HL-60 (cell line): Measurements from ENCODE around the gene MYO9B.

Source experiments
- CTCF ChIP-seq: IDR thresholded peaks from one replicate; pipeline ENCODE4 v1.5.1; 2011; ENCODE audit warnings: low read length, control low read depth, inconsistent platforms; ENCODE audit not compliant: insufficient read depth
- GABPA ChIP-seq: IDR thresholded peaks from 2 replicates; pipeline ENCODE4 v1.6.1; 2012; ENCODE audit warnings: low read depth
- REST ChIP-seq: IDR thresholded peaks from 2 replicates; pipeline ENCODE4 v1.6.1; 2012; ENCODE audit warnings: low read depth; ENCODE audit not compliant: insufficient replicate concordance

GRCh38 chr19:17255150-17255621 is 179.6 kb downstream of the MYO9B start:
- TF ChIP-seq CTCF (no peak), REST (no peak), GABPA (no peak)
